ENCODE measurements around the gene EPB41L2. TPM values are rescaled to one million over a fixed set of nuclear protein-coding genes. Genes with fewer than 3 reads are reported as not detected.

Gene EPB41L2
- total RNA-seq, 4 donors from 2014 or later = 45.3 to 102 (median 61.9) TPM

DNA sequence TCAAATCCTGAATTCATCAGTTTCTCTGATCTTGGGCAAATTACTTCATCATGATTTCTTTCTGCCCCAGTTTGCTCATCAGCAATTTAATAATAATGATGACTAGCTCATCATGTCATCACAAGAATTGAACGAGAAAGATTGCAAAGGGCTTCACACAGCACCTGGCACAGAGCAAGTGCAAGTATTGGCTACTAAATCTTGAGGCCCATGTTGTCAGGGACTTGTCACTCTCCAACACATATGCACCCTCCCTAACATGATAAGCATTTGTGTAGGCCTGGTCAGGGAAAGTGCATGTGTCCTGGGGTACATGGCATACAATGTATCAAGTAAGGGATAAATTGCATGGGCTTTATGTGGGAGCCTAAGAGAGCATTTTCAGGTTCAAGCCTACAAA, 229.5 kb downstream of the EPB41L2 start:
- TF ChIP-seq POLR2AphosphoS5 (IDR thresholded peaks at IDR 0.05) = no peak
- TF ChIP-seq POLR2A (IDR thresholded peaks at IDR 0.05) = no peak
- no peak for TF ChIP-seq EP300 (IDR thresholded peaks at IDR 0.05; ENCODE audit: low read depth)
- no peak for TF ChIP-seq CTCF (IDR thresholded peaks at IDR 0.05)
- WGBS, 2 donors (ENCODE audit: low coverage in 1 of 2) = 59 to 100% methylated on average over 1 of the region's 1 CpG
- intact Hi-C loops (cut with DNase I; ENCODE audit: low total_unique reads) = no loop called here

GRCh38 chr6:130831607-130832006, 231.4 kb downstream of the EPB41L2 start:
- H3K27me3 ChIP-seq = no peaks in the 10 kb centered on the region
- TF ChIP-seq EP300 (IDR thresholded peaks at IDR 0.05; ENCODE audit: low read depth) (no peak), POLR2AphosphoS5 (IDR thresholded peaks at IDR 0.05) (no peak), CTCF (IDR thresholded peaks at IDR 0.05) (no peak), POLR2A (IDR thresholded peaks at IDR 0.05) (no peak)
- no peaks in the 10 kb centered on the region for H3K36me3 ChIP-seq
- H3K4me3 ChIP-seq = no peak overlapping the region
- H3K4me1 ChIP-seq = peaks cover 0 to 4% (median 0%) of the 10 kb centered on the region in 4 donors
- in situ Hi-C loops (cut with MboI; ENCODE audit: low pct_ligation_motif_present in 1 of 4, low pct_unique_long_range_greater_than_20kb in 1 of 4, low sequenced_read_pairs in 3 of 4) (loop anchor here in 1 of 4 donors (10.0 kb wide), 1 partner anchor 517 kb away; no protein-coding TSS in a partner anchor), intact Hi-C loops (cut with DNase I; ENCODE audit: low total_unique reads) (no loop called here)
- WGBS, 2 donors (ENCODE audit: low coverage in 1 of 2) = 78 to 82% methylated on average over 5 of the region's 5 CpGs
- no peak overlapping the region for H3K27ac ChIP-seq
- no peaks in the 10 kb centered on the region for H3K9me3 ChIP-seq
- DNase-seq = no peak

More for the DNA sequence above, 229.5 kb downstream of the EPB41L2 start:
- H3K4me3 ChIP-seq = no peak overlapping the region
- peaks cover 0 to 4% (median 0%) of the 10 kb centered on the region in 4 donors for H3K4me1 ChIP-seq
- no peaks in the 10 kb centered on the region for H3K9me3 ChIP-seq
- no peaks in the 10 kb centered on the region for H3K36me3 ChIP-seq
- in situ Hi-C loops (cut with MboI; ENCODE audit: low pct_ligation_motif_present in 1 of 4, low pct_unique_long_range_greater_than_20kb in 1 of 4, low sequenced_read_pairs in 3 of 4) = loop anchor here in 1 of 4 donors (10.0 kb wide), 1 partner anchor 519 kb away; no protein-coding TSS in a partner anchor
- DNase-seq = no peak
- no peaks in the 10 kb centered on the region for H3K27me3 ChIP-seq
- no peak overlapping the region for H3K27ac ChIP-seq

GRCh38 chr6:130829333-130829910, 233.6 kb downstream of the EPB41L2 start:
- Histone ChIP-seq H3K9me3 (no peaks in the 10 kb centered on the region), H3K27me3 (no peaks in the 10 kb centered on the region), H3K27ac (no peak overlapping the region), H3K4me1 (no peaks in the 10 kb centered on the region), H3K36me3 (no peaks in the 10 kb centered on the region), H3K4me3 (no peak overlapping the region)
- 74 to 80% methylated on average over 2 to 4 of the region's 4 CpGs for WGBS, 2 donors (ENCODE audit: low coverage in 1 of 2)
- intact Hi-C loops (cut with DNase I; ENCODE audit: low total_unique reads) = no loop called here
- in situ Hi-C loops (cut with MboI; ENCODE audit: low pct_ligation_motif_present in 1 of 4, low pct_unique_long_range_greater_than_20kb in 1 of 4, low sequenced_read_pairs in 3 of 4) = no loop called here
- TF ChIP-seq CTCF (IDR thresholded peaks at IDR 0.05) = no peak
- no peak for TF ChIP-seq POLR2A (IDR thresholded peaks at IDR 0.05)
- TF ChIP-seq POLR2AphosphoS5 (IDR thresholded peaks at IDR 0.05) = no peak
- TF ChIP-seq EP300 (IDR thresholded peaks at IDR 0.05; ENCODE audit: low read depth) = no peak
- DNase-seq = no peak

DNA sequence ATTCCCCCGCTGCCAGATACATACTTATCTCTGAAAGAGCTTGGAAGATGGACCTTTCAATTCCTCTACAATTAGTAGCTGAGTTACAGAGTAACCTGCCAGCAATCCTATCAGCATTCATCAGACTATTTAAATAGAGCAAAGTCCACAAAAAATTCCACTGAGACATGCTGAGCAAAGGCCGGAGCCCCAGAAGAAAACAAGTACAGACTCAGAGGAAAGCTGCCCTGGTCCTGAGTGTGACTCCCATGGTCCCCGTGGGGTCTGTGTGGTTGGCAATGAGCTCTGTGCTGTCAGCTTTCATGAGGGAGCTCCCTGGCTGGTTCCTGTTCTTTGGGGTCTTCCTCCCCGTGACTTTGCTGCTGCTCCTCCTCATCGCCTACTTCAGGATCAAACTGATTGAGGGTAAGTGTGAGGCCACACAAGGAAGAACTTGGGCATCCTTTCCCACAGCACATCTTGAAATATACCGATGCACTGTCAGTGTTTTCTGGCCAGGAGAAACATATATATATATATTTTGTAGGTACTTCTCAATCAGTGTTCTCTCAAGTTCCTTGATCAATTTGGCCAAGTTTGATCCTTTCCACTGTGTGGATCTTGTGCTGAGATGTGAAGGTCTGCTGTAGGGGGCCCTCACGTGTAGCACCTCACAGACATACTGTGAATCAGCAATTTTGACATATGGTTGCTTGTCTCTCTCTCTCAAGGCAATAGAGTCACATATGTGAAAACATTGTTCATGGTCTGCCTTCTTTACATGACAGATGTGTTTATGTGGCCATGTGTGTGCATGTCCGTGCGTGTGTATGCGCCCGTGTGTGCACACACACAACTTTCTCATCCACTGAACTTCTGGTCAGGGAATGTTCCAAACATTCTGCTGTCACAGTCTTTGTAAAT, 235.5 kb downstream of the EPB41L2 start, which contains the start of gene SMLR1:
TSS of gene SMLR1 (plus strand) at position 160 of the 903 bp plus-strand sequence. CDS start at position 168, 8 bp downstream.
- Histone ChIP-seq H3K27ac (no peak within 1 kb of the TSS), H3K27me3 (no peaks in the 10 kb centered on the region), H3K9me3 (no peaks in the 10 kb centered on the region), H3K36me3 (no peaks in the 10 kb centered on the region), H3K4me1 (no peaks in the 10 kb centered on the region), H3K4me3 (no peak within 1 kb of the TSS)
- in situ Hi-C loops (cut with MboI; ENCODE audit: low pct_ligation_motif_present in 1 of 4, low pct_unique_long_range_greater_than_20kb in 1 of 4, low sequenced_read_pairs in 3 of 4) (no loop called here), intact Hi-C loops (cut with DNase I; ENCODE audit: low total_unique reads) (no loop called here)
- DNase-seq = no peak
- 71 to 88% methylated on average over 4 to 11 of the region's 11 CpGs for WGBS, 2 donors (ENCODE audit: low coverage in 1 of 2)
- no peak for TF ChIP-seq POLR2AphosphoS5 (IDR thresholded peaks at IDR 0.05)
- no peak for TF ChIP-seq CTCF (IDR thresholded peaks at IDR 0.05)
- TF ChIP-seq POLR2A (IDR thresholded peaks at IDR 0.05) = no peak
- TF ChIP-seq EP300 (IDR thresholded peaks at IDR 0.05; ENCODE audit: low read depth) = no peak
